GM18520 (cell line): ENCODE data around the gene RNU11.
"Not testable (repeated sequence)": the region's sequence is repeated elsewhere in the genome, so short reads cannot be mapped to it uniquely, and the experiment has no call there.

Source experiments
- ATAC-seq: cut with Tn5 transposase; IDR thresholded peaks from one replicate; pipeline ENCODE4 v1.9.1; 2021; ENCODE audit not compliant: unreplicated experiment

Gene RNU11

GRCh38 chr1:28648474-28649198 is at the start of gene RNU11:
RNU11 (plus strand) TSS chr1:28648600.
- peak; percentile 66 for ATAC-seq

GRCh38 chr1:28601696-28602095 is 46.7 kb upstream of the RNU11 start:
- no peak for ATAC-seq

GRCh38 chr1:28602536-28603439 is 45.6 kb upstream of the RNU11 start:
- ATAC-seq: no peak

- ATAC-seq: no peak
Observed at GRCh38 chr1:28604411-28604810, 44.0 kb upstream of the RNU11 start.

- no peak for ATAC-seq
Observed at GRCh38 chr1:28604962-28605361, 43.4 kb upstream of the RNU11 start.

GRCh38 chr1:28606771-28607170 is 41.6 kb upstream of the RNU11 start:
- ATAC-seq: no peak

- no peak for ATAC-seq
Observed at GRCh38 chr1:28613175-28613574, 35.2 kb upstream of the RNU11 start.

- no peak for ATAC-seq
Observed at GRCh38 chr1:28631713-28632112, 16.7 kb upstream of the RNU11 start.

- ATAC-seq: no peak
Observed at GRCh38 chr1:28632560-28632959, 15.8 kb upstream of the RNU11 start.

- no peak for ATAC-seq
Observed at GRCh38 chr1:28640766-28641165, 7.6 kb upstream of the RNU11 start.

- ATAC-seq: no peak
Observed at GRCh38 chr1:28642056-28642846, 6.1 kb upstream of the RNU11 start.

- ATAC-seq: peak; percentile 81
Observed at GRCh38 chr1:28642847-28643635, 5.4 kb upstream of the RNU11 start, which contains the start of gene TAF12. TAF12 (minus strand) TSS chr1:28643067; CDS start chr1:28622081, 20,986 bp downstream.

- ATAC-seq: no peak
Observed at GRCh38 chr1:28644494-28644893, 3.9 kb upstream of the RNU11 start.

- not testable (repeated sequence) for ATAC-seq
Observed at GRCh38 chr1:28645406-28645805, 3.0 kb upstream of the RNU11 start.

GRCh38 chr1:28646040-28646439 is 2.4 kb upstream of the RNU11 start:
- ATAC-seq: no peak

- ATAC-seq: peak; percentile 42
Observed at GRCh38 chr1:28648008-28648473, 359 bp upstream of the RNU11 start.

- not testable (repeated sequence) for ATAC-seq
Observed at GRCh38 chr1:28653063-28653462, 4.7 kb downstream of the RNU11 start.

- not testable (repeated sequence) for ATAC-seq
Observed at GRCh38 chr1:28653870-28654269, 5.5 kb downstream of the RNU11 start.

GRCh38 chr1:28655448-28656311 is 7.3 kb downstream of the RNU11 start:
- ATAC-seq: not testable (repeated sequence)
